GM19238 (cell line): ENCODE data around the gene P4HA2.
"Not testable (repeated sequence)": the region's sequence is repeated elsewhere in the genome, so short reads cannot be mapped to it uniquely, and the experiment has no call there.

Source experiments
- DNase-seq: peaks from one replicate; pipeline ENCODE4 v3.0.0; 2011; ENCODE audit warnings: low spot score; ENCODE audit not compliant: insufficient read length

Gene P4HA2

DNA sequence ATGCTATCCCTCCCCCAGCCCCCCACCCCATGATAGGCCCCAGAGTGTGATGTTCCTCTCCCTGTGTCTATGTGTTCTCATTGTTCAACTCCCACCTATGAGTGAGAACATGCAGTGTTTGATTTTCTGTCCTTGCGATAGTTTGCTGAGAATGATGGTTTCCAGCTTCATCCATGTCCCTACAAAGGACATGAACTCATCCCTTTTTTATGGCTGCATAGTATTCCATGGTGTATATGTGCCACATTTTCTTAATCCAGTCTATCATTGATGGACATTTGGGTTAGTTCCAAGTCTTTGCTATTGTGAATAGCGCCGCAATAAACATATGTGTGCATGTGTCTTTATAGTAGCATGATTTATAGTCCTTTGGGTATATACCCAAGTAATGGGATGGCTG is 82.3 kb downstream of the P4HA2 start:
- DNase-seq = not testable (repeated sequence)

DNA sequence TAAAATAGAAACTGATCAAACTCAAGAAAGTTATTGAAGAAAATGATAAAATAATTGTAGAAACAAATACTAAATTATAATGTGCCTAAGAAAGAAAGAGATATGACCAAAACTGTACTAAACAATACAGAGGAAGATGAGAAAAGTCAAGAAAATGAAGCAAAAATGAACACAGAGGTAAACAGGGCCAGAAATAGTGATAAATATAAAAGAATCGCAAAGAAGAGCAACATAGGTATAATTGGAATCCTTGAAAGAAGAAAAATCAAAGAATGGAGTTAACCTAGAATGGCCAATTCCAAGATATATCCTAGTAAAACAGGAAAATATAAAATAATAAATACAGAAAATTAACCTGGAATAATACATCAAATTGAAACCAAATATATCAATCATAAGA is 84.5 kb downstream of the P4HA2 start:
- DNase-seq = no peak

DNA sequence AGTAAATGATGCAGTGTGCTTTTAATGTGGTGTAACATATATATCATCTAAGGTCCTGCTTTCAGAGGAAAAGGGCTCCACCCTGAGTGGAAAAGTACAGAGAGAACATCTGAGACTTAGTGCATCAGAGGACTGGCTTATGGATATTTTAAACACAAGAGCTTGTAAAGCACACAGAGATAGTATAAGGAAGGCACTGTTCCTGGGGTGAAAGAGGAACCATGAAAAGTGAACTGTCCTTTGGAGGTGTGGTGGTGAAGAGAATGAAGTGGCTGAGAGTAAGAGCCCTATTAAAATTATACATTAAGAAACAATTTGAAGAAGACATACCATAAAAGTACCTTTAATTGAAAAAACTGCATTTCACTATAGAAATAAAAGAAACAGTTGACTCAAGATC is 85.2 kb downstream of the P4HA2 start:
- DNase-seq = no peak
